Measurements from ENCODE around the gene PELI2.

DNA sequence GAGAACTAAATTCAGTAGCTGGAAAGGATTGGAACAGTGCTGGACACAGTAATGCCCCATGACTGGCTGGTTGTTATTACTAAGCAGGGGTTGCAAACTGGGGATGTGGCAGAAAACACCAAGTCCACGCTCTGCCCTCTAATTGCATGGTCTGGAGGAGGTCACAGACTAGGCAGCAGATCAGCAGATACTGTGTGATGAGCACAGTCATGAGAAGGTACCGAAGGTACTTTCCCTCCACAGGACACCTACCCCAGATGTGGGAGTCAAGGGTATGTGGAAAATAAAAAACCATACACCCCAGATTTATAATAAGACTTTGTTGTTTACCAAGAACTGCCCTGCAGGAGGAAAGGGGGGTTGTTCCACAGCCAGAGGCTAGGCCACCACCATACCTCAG, 175.3 kb downstream of the PELI2 start:
- TF ChIP-seq POLR2A (IDR thresholded peaks at IDR 0.05; ENCODE audit: low read length) (no peak), GATA1 (IDR thresholded peaks at IDR 0.05; ENCODE audit: low read depth, low read length) (no peak)
